Measurements from ENCODE around the gene BEND5.

BEND5 gene

GRCh38 chr1:48771561-48771960 is 5.1 kb downstream of the BEND5 start:
- H3K4me3 ChIP-seq (replicated peaks; ENCODE audit: low read depth, low read length) = no peak overlapping the region
- no peak for TF ChIP-seq CTCF (IDR thresholded peaks at IDR 0.05; ENCODE audit: low read depth, low read length, missing control alignments)
- no peak for DNase-seq (ENCODE audit: extremely low read depth, low read depth)

- DNase-seq (ENCODE audit: extremely low read depth, low read depth) = no peak
- TF ChIP-seq CTCF (IDR thresholded peaks at IDR 0.05; ENCODE audit: low read depth, low read length, missing control alignments) = no peak
- no peak overlapping the region for H3K4me3 ChIP-seq (replicated peaks; ENCODE audit: low read depth, low read length)
Observed at GRCh38 chr1:48767975-48768510, 8.6 kb downstream of the BEND5 start.

- no peak for TF ChIP-seq CTCF (IDR thresholded peaks at IDR 0.05; ENCODE audit: low read depth, low read length, missing control alignments)
- DNase-seq (ENCODE audit: extremely low read depth, low read depth) = no peak
- H3K4me3 ChIP-seq (replicated peaks; ENCODE audit: low read depth, low read length) = no peak overlapping the region
Observed at GRCh38 chr1:48765335-48765734, 11.4 kb downstream of the BEND5 start.

GRCh38 chr1:48761986-48762385 is 14.7 kb downstream of the BEND5 start:
- DNase-seq (ENCODE audit: extremely low read depth, low read depth) = no peak
- H3K4me3 ChIP-seq (replicated peaks; ENCODE audit: low read depth, low read length) = no peak overlapping the region
- no peak for TF ChIP-seq CTCF (IDR thresholded peaks at IDR 0.05; ENCODE audit: low read depth, low read length, missing control alignments)

- TF ChIP-seq CTCF (IDR thresholded peaks at IDR 0.05; ENCODE audit: low read depth, low read length, missing control alignments) = no peak
- DNase-seq (ENCODE audit: extremely low read depth, low read depth) = no peak
- H3K4me3 ChIP-seq (replicated peaks; ENCODE audit: low read depth, low read length) = no peak overlapping the region
Observed at GRCh38 chr1:48761411-48761810, 15.3 kb downstream of the BEND5 start.

GRCh38 chr1:48760857-48761256 is 15.8 kb downstream of the BEND5 start:
- no peak for TF ChIP-seq CTCF (IDR thresholded peaks at IDR 0.05; ENCODE audit: low read depth, low read length, missing control alignments)
- H3K4me3 ChIP-seq (replicated peaks; ENCODE audit: low read depth, low read length) = no peak overlapping the region
- DNase-seq (ENCODE audit: extremely low read depth, low read depth) = no peak

GRCh38 chr1:48758976-48759375 is 17.7 kb downstream of the BEND5 start:
- no peak for TF ChIP-seq CTCF (IDR thresholded peaks at IDR 0.05; ENCODE audit: low read depth, low read length, missing control alignments)
- DNase-seq (ENCODE audit: extremely low read depth, low read depth) = no peak
- no peak overlapping the region for H3K4me3 ChIP-seq (replicated peaks; ENCODE audit: low read depth, low read length)
